Measurements from ENCODE around the gene SERPINA9. TPM values are rescaled to one million over a fixed set of nuclear protein-coding genes. Genes with fewer than 3 reads are reported as not detected.

Gene SERPINA9
- total RNA-seq, 2 experiments from 2014 or later = not detected

DNA sequence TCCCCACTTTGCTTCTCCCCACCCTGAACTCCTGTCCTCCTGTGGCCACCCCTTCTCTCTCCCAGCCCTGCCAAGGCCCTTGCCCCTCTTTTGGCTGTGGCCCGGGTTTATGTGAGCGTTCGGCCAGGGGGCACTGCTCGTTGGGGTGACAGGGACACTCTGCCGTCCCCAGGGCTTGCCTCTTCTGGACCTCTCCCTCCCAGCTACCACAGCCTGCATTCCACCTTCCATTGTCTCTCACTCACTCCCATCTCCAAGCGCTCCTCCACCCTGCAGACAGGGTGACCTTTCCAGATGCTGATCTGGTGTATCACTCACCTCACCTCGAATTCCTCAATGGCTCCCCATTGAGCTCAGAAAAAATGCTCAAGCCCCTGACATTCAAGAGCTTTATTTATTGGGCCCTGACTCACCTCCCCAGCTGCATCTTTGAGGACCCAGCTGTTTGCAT lies 1.4 kb downstream of the SERPINA9 start:
- CTCF ChIA-PET (ENCODE audit: unreplicated experiment) = no interaction called here
- Histone ChIP-seq H3K4me3 (ENCODE audit: low read depth, low read length, poor library complexity, severe bottlenecking) (no peak overlapping the region), H2AFZ (ENCODE audit: low read length) (no peak overlapping the region), H3K36me3 (ENCODE audit: insufficient read depth, low read length) (no peaks in the 10 kb centered on the region), H3K4me1 (ENCODE audit: insufficient read depth, low read length, poor library complexity, severe bottlenecking) (no peaks in the 10 kb centered on the region), H3K27ac (ENCODE audit: low read depth, low read length, poor library complexity, severe bottlenecking) (no peak overlapping the region), H3K4me2 (ENCODE audit: low read length) (no peak overlapping the region; the same call in 1 of the 2 replicates), H3K79me2 (ENCODE audit: insufficient read depth, low read depth, low read length) (no peaks in the 10 kb centered on the region), H3K9me3 (ENCODE audit: low read length) (no peaks in the 10 kb centered on the region), H3K9me2 (ENCODE audit: insufficient read depth, low read length) (no peaks in the 10 kb centered on the region), H4K20me1 (ENCODE audit: insufficient read depth, low read length) (no peaks in the 10 kb centered on the region)
- POLR2A ChIA-PET = interaction anchor here (1.0 kb wide), 1 partner anchor 11 kb away, joined by 4 read pairs; no protein-coding TSS in a partner anchor
- TF ChIP-seq, protein P1, sequence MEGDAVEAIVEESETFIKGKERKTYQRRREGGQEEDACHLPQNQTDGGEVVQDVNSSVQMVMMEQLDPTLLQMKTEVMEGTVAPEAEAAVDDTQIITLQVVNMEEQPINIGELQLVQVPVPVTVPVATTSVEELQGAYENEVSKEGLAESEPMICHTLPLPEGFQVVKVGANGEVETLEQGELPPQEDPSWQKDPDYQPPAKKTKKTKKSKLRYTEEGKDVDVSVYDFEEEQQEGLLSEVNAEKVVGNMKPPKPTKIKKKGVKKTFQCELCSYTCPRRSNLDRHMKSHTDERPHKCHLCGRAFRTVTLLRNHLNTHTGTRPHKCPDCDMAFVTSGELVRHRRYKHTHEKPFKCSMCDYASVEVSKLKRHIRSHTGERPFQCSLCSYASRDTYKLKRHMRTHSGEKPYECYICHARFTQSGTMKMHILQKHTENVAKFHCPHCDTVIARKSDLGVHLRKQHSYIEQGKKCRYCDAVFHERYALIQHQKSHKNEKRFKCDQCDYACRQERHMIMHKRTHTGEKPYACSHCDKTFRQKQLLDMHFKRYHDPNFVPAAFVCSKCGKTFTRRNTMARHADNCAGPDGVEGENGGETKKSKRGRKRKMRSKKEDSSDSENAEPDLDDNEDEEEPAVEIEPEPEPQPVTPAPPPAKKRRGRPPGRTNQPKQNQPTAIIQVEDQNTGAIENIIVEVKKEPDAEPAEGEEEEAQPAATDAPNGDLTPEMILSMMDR (conservative IDR thresholded peaks at IDR 0.05; ENCODE audit: low read length) = no peak
- TF ChIP-seq EZH2phosphoT487 (IDR thresholded peaks at IDR 0.05; ENCODE audit: borderline replicate concordance, low read depth, low read length) = no peak
- intact Hi-C loops (cut with micrococcal nuclease; ENCODE audit: unreplicated experiment) = no loop called here
- no peak for DNase-seq (ENCODE audit: low spot score)
- BruUV-seq (replicated peaks) = no TSS peak

DNA sequence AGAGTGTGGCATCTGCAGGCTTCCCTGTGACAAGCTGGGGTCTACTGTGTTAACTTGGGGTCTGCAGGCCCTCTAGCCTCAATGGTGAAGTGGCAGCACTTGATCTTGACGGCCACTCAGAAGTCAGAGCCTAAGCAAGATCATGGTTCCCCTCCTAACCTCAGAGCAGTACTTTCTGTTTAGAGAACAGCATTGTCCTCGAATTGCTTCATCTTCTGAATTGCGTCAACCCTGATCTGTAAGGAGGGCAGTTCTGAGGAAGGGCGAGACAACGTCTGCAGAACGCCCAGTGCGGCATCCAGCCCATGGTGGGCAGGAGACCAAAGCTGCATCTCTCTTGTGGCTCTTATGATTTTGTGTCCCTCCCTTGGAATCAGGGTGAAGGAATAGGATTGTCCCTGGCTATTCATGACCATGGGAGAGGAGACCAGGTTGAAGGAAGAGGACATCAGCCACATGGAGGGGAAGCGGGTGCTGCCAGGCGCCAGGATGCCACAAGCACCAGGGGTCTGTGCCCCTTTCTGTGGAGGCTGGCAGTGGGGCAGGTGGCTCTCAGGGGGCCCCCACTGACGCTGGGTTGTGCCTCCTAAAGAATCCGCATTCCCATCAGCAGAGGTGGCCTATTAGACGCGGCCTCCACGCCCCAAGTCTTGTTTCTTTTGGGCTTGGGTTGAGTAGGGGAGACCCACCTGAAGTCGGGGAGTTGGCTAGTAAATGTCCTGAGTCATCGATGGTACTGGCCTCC lies 2.2 kb downstream of the SERPINA9 start:
- H3K27ac ChIP-seq (ENCODE audit: low read depth, low read length, poor library complexity, severe bottlenecking) = no peak overlapping the region
- H3K4me2 ChIP-seq (ENCODE audit: low read length) = no peak overlapping the region
- no peaks in the 10 kb centered on the region for H4K20me1 ChIP-seq (ENCODE audit: insufficient read depth, low read length)
- BruUV-seq (replicated peaks) = no TSS peak
- no peaks in the 10 kb centered on the region for H3K36me3 ChIP-seq (ENCODE audit: insufficient read depth, low read length)
- no peak for TF ChIP-seq EZH2phosphoT487 (IDR thresholded peaks at IDR 0.05; ENCODE audit: borderline replicate concordance, low read depth, low read length)
- TF ChIP-seq, protein P1 (conservative IDR thresholded peaks at IDR 0.05; ENCODE audit: low read length) = no peak
- H3K4me3 ChIP-seq (ENCODE audit: low read depth, low read length, poor library complexity, severe bottlenecking) = no peak overlapping the region
- H3K4me1 ChIP-seq (ENCODE audit: insufficient read depth, low read length, poor library complexity, severe bottlenecking) = no peaks in the 10 kb centered on the region
- CTCF ChIA-PET (ENCODE audit: unreplicated experiment) = no interaction called here
- no peak for DNase-seq (ENCODE audit: low spot score)
- no peak overlapping the region for H2AFZ ChIP-seq (ENCODE audit: low read length)
- no peaks in the 10 kb centered on the region for H3K9me2 ChIP-seq (ENCODE audit: insufficient read depth, low read length)
- no peaks in the 10 kb centered on the region for H3K9me3 ChIP-seq (ENCODE audit: low read length)
- no peaks in the 10 kb centered on the region for H3K79me2 ChIP-seq (ENCODE audit: insufficient read depth, low read depth, low read length)
- intact Hi-C loops (cut with micrococcal nuclease; ENCODE audit: unreplicated experiment) = no loop called here
- POLR2A ChIA-PET = interaction anchor here (0.7 to 1.0 kb wide), 2 partner anchors 11 to 288 kb away, joined by 4 to 8 read pairs; no protein-coding TSS in a partner anchor

DNA sequence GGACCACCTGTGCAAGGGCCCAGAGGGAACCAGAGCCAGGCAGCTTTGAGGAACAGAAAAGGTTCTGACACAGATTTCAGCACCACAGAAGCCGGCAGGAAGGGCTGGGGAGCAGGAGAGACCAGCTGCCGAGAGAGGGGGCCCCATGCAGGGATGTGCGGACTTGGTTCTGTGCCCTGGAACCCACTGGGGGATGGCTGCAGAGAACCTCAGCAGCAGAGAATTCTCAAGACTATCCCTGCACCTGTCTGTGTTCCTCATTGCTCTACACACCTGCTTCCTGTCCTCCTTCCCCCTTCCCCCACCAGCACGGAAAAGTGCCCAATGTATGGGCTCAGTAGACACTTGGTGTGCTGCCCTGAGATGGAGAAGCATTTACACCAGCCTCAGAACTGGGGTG lies 3.2 kb downstream of the SERPINA9 start:
- Histone ChIP-seq H3K4me3 (ENCODE audit: low read depth, low read length, poor library complexity, severe bottlenecking) (no peak overlapping the region), H3K36me3 (ENCODE audit: insufficient read depth, low read length) (no peaks in the 10 kb centered on the region), H3K79me2 (ENCODE audit: insufficient read depth, low read depth, low read length) (no peaks in the 10 kb centered on the region), H3K4me1 (ENCODE audit: insufficient read depth, low read length, poor library complexity, severe bottlenecking) (no peaks in the 10 kb centered on the region), H4K20me1 (ENCODE audit: insufficient read depth, low read length) (no peaks in the 10 kb centered on the region), H3K9me2 (ENCODE audit: insufficient read depth, low read length) (no peaks in the 10 kb centered on the region), H2AFZ (ENCODE audit: low read length) (no peak overlapping the region), H3K9me3 (ENCODE audit: low read length) (no peaks in the 10 kb centered on the region), H3K4me2 (ENCODE audit: low read length) (0 out of 2 replicates have a peak overlapping the region, but pooled peaks have one; percentile 10), H3K27ac (ENCODE audit: low read depth, low read length, poor library complexity, severe bottlenecking) (no peak overlapping the region)
- DNase-seq (ENCODE audit: low spot score) = no peak
- POLR2A ChIA-PET = interaction anchor here (0.6 kb wide), 1 partner anchor 1365 kb away, joined by 3 read pairs; no protein-coding TSS in a partner anchor
- CTCF ChIA-PET (ENCODE audit: unreplicated experiment) = no interaction called here
- no TSS peak for BruUV-seq (replicated peaks)
- intact Hi-C loops (cut with micrococcal nuclease; ENCODE audit: unreplicated experiment) = no loop called here
- TF ChIP-seq, protein P1 (conservative IDR thresholded peaks at IDR 0.05; ENCODE audit: low read length) = no peak
- TF ChIP-seq EZH2phosphoT487 (IDR thresholded peaks at IDR 0.05; ENCODE audit: borderline replicate concordance, low read depth, low read length) = no peak
